Body of pancreas (tissue), 4 donors: ENCODE measurements around the gene CAMSAP1.

Source experiments
- CTCF ChIP-seq, 7 experiments: fragments of 450-650 bp in 4 of 7; fragments of 200-600 bp in 3 of 7; sonication (generic) in 3 of 7; IDR thresholded peaks; one replicate each; pipeline ENCODE4 v1.5.1; 2016 to 2019; ENCODE audit warnings: antibody characterized with exemption in 7 of 7
- POLR2A ChIP-seq, 3 donors: fragments of 450-650 bp; IDR thresholded peaks; one replicate each; pipeline ENCODE4 v1.6.1; 2016; ENCODE audit warnings: antibody characterized with exemption in 3 of 3, mild to moderate bottlenecking in 2 of 3

GRCh38 chr9:135888126-135888765 lies 19.1 kb downstream of the CAMSAP1 start:
- TF ChIP-seq CTCF (IDR thresholded peaks at IDR 0.05) = no peak
- no peak for TF ChIP-seq POLR2A (IDR thresholded peaks at IDR 0.05)
